Activated T-cell treated with anti-CD3 and anti-CD28 coated beads for 1 hour (primary cell): Measurements from ENCODE around the gene PELI2.

Experiments
- DNase-seq: peaks from one replicate; pipeline ENCODE4 v3.0.0-alpha.2; 2020; ENCODE audit warnings: low read depth

The PELI2 gene

GRCh38 chr14:56244138-56244789, 126.1 kb downstream of the PELI2 start:
- no peak for DNase-seq

DNA sequence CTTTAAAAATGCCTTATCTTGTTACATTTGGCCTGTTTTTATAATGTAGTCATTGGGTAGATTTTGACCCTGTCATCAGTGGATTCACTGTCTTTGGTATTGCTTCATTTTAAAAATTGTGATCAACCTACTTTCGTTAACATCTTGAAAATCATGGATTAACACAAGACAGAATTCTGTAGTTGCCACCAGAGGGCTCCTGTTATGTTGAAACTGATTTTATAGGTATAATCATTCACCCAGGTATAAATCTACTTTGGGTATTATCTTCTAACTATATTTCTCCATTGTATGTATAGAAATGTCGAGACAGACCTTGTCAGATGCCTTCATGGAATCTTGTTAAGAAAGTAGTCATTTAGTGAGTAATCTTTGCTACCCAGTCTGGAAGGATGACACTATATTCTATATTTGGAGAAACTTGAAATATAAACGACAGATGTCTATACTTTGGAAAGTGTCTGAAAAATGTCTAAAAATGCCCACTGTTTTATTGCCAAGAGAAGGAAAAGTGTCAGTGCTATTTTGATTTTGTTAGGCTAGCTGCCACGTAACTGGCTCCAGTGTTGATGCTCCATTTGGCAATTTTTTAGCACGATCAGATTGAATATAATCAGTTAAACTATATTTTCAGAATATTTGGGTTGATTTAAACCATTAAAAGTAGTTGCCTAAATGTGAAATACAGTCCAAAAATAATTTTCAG, 129.4 kb downstream of the PELI2 start:
- DNase-seq, result no peak

GRCh38 chr14:56248442-56248841, 130.2 kb downstream of the PELI2 start:
- DNase-seq, result no peak

- DNase-seq, result no peak
These were observed 142.8 kb downstream of the PELI2 start for GRCh38 chr14:56261046-56261445.

- DNase-seq, result no peak
These were observed 144.3 kb downstream of the PELI2 start for GRCh38 chr14:56262530-56262929.

GRCh38 chr14:56268039-56268438, 149.8 kb downstream of the PELI2 start:
- no peak for DNase-seq

- DNase-seq, result no peak
These were observed 150.5 kb downstream of the PELI2 start for GRCh38 chr14:56268673-56269072.

DNA sequence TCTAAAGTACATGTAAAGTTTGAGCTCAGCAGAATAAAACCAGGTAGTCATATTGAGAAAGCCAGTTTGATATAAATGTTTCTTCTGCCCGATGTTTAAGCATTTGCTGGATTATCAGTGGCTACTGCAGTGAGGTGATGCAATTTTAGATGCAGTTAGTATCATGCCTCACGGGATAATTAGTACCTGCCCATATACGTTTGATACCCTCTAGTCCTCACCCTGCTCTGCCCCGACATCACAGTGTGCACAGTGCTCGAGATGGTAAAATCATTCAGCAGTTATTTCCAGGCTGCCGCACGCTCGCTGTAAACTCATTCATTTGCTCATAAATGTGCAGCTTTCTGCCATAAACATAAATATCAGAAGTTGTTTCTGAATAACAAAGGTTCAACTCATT, 152.7 kb downstream of the PELI2 start:
- DNase-seq, result no peak

GRCh38 chr14:56271970-56272369, 153.8 kb downstream of the PELI2 start:
- no peak for DNase-seq

DNA sequence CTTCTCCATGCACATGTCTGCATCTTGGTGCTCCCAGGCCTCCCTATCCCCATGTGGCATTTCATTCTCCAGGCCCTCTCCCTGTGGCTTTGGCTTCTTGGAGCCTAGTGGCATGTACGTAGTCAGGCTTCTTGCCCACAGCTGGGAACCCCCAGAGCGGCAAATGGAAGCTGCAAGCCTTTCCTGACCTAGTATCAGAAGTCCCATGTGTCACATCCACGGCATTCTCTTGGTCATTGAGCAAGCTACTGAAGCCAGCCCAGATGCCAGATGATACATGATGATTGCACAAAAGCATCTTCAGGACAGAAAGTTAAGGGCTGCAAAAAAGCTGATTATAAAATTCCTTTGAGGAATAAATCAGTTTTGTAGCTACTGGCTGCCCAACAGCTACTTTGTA, 154.9 kb downstream of the PELI2 start:
- DNase-seq, result no peak

DNA sequence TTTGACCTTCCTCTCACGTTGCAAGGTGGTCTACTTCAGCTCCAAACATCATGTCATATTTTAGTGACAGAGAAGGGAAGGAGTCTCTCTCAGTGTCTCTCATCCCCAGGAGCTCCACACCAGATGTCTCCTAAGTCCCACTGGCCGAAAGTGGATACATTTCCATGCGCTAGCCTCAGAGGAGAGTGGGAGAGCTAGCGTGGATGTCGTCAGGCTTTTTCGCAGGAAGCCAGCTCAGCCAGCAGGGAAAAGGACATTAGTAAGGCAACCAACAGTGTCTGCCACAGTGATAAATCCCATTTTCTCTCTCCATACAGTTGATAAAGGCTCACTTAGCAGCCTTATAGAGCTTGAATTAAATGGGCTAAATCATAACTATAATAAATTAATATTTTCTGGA, 155.7 kb downstream of the PELI2 start:
- no peak for DNase-seq

- DNase-seq, result no peak
These were observed 156.3 kb downstream of the PELI2 start for GRCh38 chr14:56274556-56274955.

- DNase-seq, result no peak
These were observed 157.9 kb downstream of the PELI2 start for GRCh38 chr14:56276108-56276507.

- no peak for DNase-seq
These were observed 160.2 kb downstream of the PELI2 start for GRCh38 chr14:56278383-56278782.

- no peak for DNase-seq
These were observed 162.6 kb downstream of the PELI2 start for GRCh38 chr14:56280843-56281242.

- no peak for DNase-seq
These were observed 164.0 kb downstream of the PELI2 start for GRCh38 chr14:56282179-56282578.

GRCh38 chr14:56284641-56285040, 166.4 kb downstream of the PELI2 start:
- DNase-seq, result no peak

- no peak for DNase-seq
These were observed 170.9 kb downstream of the PELI2 start for GRCh38 chr14:56289155-56289554.

- DNase-seq, result no peak
These were observed 172.0 kb downstream of the PELI2 start for GRCh38 chr14:56290195-56290594.

DNA sequence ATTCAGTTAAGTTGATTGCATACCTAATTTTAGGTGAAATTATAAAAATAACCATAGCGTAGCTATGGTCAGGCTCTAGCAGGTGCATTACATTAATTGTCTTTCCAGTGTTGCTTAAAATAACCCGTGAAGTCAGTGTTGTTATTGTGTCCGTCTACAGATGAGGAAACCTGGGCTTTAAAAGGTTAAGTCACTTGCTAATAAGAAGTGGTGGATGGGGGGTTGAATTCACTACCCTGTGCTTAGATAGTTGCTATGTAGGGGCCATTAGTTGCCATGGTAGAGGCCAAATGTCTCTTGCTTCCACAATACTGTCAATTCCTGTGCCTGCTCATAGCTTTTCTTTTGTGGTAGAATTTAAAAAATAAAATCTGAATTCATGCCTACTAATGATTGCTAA, 174.8 kb downstream of the PELI2 start:
- DNase-seq, result no peak

- DNase-seq, result no peak
These were observed 175.3 kb downstream of the PELI2 start for GRCh38 chr14:56293506-56293905.

DNA sequence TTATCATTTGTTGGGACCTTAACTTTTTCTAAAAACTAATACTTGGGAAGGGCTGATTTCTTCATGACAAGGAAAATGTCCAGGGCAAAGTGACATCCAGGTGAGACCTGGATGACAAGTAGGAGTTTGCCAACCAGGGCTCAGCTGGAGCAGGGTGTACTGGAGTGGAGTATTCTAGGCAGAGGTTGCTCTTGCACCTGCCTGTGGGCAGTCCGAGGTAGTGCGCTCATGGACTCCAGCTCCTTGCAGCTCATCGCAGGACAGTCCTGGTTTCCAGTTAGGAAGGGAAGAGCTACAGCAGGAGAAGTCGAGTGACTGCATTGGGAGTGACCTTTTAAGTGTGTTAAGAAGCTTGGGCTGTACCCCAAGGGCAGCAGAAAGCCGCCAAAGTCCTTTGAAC, 175.9 kb downstream of the PELI2 start:
- DNase-seq, result no peak

GRCh38 chr14:56295743-56296142, 177.5 kb downstream of the PELI2 start:
- DNase-seq, result no peak

DNA sequence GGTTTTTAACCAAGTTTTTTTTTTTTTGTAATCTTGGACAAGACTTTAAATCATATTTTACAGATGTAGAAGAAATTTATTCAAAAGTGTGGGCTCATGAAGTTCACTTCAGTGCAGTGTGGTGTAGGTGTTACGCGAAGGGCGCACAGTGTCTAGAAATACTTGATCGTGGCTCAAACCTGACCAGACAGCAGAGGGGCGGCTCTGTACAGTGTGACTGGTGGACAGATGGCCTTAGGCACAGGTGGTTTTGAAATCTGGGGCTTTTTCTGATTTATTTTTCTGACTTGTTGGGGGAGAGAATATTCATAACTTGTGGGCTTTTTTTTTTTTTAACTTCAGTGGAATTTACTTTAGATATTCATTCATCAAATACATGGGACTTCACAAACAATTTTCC, 179.2 kb downstream of the PELI2 start:
- no peak for DNase-seq
